Measurements from ENCODE around the gene TMEM120B. TPM values are rescaled to one million over a fixed set of nuclear protein-coding genes. Genes with fewer than 3 reads are reported as not detected.

Gene TMEM120B
- polyA plus RNA-seq, 10 donors: 10.6 to 22.9 (median 17.0) TPM

DNA sequence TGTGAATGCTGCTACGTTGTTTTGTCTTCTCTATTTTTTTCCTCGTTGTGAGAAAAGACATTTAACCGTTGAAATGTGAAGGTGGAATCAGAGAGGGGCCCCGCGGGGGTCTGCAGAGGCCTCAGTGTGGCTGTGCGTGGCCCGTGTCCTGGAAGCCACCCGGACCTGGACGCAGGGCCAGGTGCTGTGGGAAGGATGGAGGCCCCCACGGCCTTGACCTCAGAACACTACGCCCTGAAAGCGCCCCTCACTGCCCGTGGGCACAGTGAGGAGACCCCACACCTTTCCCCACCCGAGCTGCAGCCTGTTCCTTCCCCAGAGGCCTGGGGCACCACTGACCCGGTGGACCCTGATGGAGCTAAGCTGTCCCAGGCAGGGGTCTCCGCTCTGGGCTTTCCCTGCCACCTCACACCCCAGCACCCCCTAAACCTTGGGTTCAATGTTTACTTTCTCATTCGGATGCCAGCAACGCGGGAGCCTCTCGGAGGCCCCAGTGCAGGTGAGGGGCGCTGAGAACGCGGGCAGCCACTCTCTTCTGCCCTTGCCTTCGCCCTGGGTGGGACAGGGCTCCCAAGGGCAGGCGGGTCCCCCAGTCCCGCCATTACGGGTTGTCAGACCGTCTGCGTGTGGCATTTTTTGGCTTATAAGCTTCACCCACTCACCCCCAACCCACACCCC lies 118.2 kb downstream of the TMEM120B start:
- no peak for DNase-seq

Other genes starting within 250 kb of the TMEM120B start
- gene KDM2B, start 131.7 kb upstream of the TMEM120B start, polyA plus RNA-seq (ENCODE audit: insufficient read length in 10 of 10): 10 to 100 TPM; 18.1 to 28.4 (median 24.4) TPM
- 10 to 100 TPM; 23.8 to 42.1 (median 35.7) TPM for gene ORAI1, start 86.2 kb upstream of the TMEM120B start, polyA plus RNA-seq (ENCODE audit: insufficient read length in 10 of 10)
- under 1 TPM; 0.12 to 0.74 (median 0.29) TPM for gene MORN3, start 43.1 kb upstream of the TMEM120B start, polyA plus RNA-seq (ENCODE audit: insufficient read length in 10 of 10)
- 1 to 10 TPM; 1.3 to 4.6 (median 2.2) TPM for gene RHOF, start 80.9 kb downstream of the TMEM120B start, polyA plus RNA-seq (ENCODE audit: insufficient read length in 10 of 10)
- gene SETD1B, start 91.3 kb downstream of the TMEM120B start, polyA plus RNA-seq (ENCODE audit: insufficient read length in 10 of 10): 10 to 100 TPM in 3 of 10 donors, 1 to 10 TPM in 7; 6.6 to 11.2 (median 8.7) TPM
- gene HPD, start 146.1 kb downstream of the TMEM120B start, polyA plus RNA-seq (ENCODE audit: insufficient read length in 10 of 10): under 1 TPM in 2 of 10 donors, not detected in 8; 0.11 to 0.14 TPM
- gene PSMD9, start 176.0 kb downstream of the TMEM120B start, polyA plus RNA-seq (ENCODE audit: insufficient read length in 10 of 10): 10 to 100 TPM; 33.4 to 56.1 (median 42.0) TPM
- 1 to 10 TPM in 7 of 10 donors, under 1 TPM in 3; 0.54 to 2.2 (median 1.2) TPM for gene CFAP251, start 205.8 kb downstream of the TMEM120B start, polyA plus RNA-seq (ENCODE audit: insufficient read length in 10 of 10)

Data from muscle of back (tissue), 11 donors.